ENCODE measurements around the gene PITX3.
"Not testable (repeated sequence)": the region's sequence is repeated elsewhere in the genome, so short reads cannot be mapped to it uniquely, and the experiment has no call there.

PITX3 gene

GRCh38 chr10:102198027-102198426 lies 43.3 kb downstream of the PITX3 start:
- no peak for DNase-seq (ENCODE audit: low read depth)
- no peak overlapping the region for H3K4me3 ChIP-seq (ENCODE audit: low read length)
- TF ChIP-seq, protein P1, sequence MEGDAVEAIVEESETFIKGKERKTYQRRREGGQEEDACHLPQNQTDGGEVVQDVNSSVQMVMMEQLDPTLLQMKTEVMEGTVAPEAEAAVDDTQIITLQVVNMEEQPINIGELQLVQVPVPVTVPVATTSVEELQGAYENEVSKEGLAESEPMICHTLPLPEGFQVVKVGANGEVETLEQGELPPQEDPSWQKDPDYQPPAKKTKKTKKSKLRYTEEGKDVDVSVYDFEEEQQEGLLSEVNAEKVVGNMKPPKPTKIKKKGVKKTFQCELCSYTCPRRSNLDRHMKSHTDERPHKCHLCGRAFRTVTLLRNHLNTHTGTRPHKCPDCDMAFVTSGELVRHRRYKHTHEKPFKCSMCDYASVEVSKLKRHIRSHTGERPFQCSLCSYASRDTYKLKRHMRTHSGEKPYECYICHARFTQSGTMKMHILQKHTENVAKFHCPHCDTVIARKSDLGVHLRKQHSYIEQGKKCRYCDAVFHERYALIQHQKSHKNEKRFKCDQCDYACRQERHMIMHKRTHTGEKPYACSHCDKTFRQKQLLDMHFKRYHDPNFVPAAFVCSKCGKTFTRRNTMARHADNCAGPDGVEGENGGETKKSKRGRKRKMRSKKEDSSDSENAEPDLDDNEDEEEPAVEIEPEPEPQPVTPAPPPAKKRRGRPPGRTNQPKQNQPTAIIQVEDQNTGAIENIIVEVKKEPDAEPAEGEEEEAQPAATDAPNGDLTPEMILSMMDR (conservative IDR thresholded peaks at IDR 0.05; ENCODE audit: low read depth, low read length): no peak

DNA sequence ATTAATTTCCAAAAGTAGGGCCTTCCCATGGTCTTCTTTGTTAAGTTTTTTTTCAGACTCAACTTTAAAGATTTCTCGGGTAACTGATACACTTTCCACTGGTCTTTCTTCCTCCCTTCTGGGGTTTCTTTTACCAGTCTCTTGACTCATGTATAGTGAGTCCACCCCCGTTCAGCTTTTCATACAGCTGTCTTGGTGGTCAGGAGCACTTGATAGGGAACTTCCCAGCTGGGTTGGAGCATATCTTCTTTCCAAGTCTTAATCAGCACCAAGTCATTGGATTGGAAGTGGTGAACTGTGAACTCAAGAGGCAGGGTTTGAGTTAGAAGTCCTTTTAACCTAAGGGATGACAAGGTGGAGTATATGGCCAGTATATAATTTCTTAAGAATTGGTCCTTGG lies 44.4 kb downstream of the PITX3 start:
- TF ChIP-seq, protein P1 (conservative IDR thresholded peaks at IDR 0.05; ENCODE audit: low read depth, low read length): no peak
- DNase-seq (ENCODE audit: low read depth): no peak
- H3K4me3 ChIP-seq (ENCODE audit: low read length): no peak overlapping the region

DNA sequence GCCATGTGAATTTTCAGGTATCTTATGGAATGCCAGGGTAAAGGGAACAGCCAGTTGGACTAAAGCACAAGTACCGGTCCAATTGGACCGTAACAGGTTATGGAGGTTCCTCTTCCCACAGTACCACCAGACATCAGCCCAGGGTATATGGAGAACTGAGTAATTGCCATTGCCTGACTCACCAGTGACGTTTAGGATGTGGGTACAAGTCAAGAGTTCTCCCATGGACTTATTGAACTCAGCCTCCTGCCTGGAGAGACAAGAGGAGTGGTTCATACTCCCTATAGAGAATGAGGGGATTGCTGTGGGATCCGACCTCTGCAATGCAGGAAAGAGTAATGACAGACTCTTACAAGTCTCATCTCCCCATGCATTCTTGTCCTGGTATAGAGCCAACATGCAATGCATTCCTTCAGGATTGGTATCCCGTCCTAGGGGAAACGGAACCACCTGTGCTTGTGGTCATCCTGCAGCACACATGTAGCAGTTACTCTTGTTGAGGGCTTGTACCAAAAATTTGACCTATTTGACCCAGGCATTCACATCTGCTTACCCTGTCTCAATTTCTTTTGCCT lies 45.9 kb downstream of the PITX3 start:
- TF ChIP-seq, protein P1 (conservative IDR thresholded peaks at IDR 0.05; ENCODE audit: low read depth, low read length): no peak
- H3K4me3 ChIP-seq (ENCODE audit: low read length): no peak overlapping the region
- no peak for DNase-seq (ENCODE audit: low read depth)

DNA sequence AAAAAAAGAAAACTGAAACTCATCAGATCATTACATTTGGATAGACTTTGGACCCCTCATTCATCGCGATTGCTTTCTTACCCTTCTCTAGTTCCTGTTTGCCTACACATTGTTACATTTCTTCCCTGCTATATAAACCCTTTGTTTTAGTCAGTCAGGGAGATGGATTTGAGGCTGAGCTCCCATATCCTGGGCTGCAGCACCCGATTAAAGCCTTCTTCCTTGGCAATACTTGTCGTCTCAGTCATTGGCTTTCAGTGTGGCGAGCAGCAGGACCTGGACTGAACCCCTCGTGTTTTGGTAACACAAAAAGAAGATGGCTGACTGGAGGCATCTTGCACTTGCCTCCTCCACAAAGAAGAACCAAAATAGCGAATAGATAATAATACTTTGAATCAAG lies 49.4 kb downstream of the PITX3 start:
- TF ChIP-seq, protein P1 (conservative IDR thresholded peaks at IDR 0.05; ENCODE audit: low read depth, low read length): no peak
- H3K4me3 ChIP-seq (ENCODE audit: low read length): no peak overlapping the region
- DNase-seq (ENCODE audit: low read depth): no peak

GRCh38 chr10:102188941-102189898 lies 52.1 kb downstream of the PITX3 start:
- H3K4me3 ChIP-seq (ENCODE audit: low read length); DNase-seq (ENCODE audit: low read depth): not testable (repeated sequence)

DNA sequence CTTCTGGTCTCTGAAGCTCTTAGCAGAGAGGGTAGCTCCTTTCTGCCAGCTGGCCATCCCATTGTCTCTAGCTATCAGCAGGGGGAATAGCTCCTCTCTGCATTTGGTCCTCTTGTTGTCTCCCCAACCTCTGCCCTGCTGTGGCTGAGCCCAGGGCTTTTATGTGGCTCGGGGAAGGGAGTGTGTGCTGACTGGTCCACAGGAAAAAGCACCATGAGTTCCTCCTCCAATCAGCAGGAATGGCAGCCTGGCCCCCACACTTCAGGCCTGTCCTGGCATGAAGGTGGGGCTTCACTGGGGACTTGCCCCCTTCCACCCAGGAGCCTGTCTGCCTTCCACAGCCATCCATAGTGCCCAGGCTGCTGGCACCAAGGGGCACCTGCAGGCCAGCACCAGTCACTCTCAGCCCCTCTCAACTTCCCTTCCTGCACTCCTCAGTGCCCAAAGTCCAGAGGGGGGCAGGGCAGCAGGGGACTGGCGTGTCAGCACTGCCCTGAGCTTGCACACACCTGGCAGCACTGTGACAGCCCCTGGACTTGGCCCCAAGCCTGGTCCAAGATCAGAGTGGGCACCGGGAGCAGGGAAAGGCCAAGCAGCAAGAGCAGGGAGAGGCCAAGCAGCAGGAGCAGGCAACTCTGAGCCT lies 52.9 kb downstream of the PITX3 start:
- no peak overlapping the region for H3K4me3 ChIP-seq (ENCODE audit: low read length)
- DNase-seq (ENCODE audit: low read depth): no peak
- TF ChIP-seq, protein P1 (conservative IDR thresholded peaks at IDR 0.05; ENCODE audit: low read depth, low read length): no peak

GRCh38 chr10:102185811-102186527 lies 55.3 kb downstream of the PITX3 start:
- DNase-seq (ENCODE audit: low read depth): no peak
- TF ChIP-seq, protein P1 (conservative IDR thresholded peaks at IDR 0.05; ENCODE audit: low read depth, low read length): no peak
- no peak overlapping the region for H3K4me3 ChIP-seq (ENCODE audit: low read length)

All from retinal pigment epithelial cell (primary cell).